ENCODE data around the gene RBM17.

DNA sequence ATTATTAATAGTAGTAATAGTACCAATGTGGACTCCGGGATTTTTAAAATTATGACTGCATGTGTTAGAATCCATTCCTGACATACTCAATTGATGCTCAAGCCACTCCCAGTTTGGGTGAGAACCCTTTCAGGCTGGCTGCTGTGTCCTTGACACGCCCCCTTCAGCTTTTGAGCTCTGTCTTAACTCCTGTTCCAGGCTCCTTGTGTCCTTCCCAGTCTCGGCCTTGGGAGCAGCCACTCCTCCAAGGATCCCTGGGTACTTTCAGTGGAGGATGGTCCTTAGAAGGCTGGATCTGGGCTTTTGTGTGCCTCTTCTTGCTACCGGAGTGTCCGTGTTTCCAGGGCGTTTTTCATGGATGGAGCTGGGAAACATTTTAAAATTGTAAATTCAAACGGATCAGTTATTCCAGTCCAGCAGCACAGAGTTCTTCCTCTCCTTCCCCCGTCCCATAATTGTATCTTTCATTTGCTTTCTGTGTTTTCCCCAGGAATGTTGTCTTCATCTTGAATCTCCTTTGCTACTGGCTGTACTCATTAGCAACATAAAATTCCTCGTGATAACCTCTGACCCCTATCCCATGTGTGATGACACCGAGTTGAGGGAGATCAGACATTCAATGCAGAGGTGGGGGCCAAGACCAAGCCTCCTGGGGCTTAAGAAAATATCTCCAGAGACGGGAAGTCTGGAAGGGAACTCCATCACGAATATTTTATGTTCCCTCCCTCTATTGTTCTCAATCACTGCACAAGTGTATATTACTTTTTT, 73.9 kb downstream of the RBM17 start:
- TF ChIP-seq CTCF (conservative IDR thresholded peaks at IDR 0.05) (no peak), ZFX (IDR thresholded peaks at IDR 0.05) (no peak)

Data from C4-2B (cell line).